Activated T-helper 2 cell treated with anti-CD3 and anti-CD28 coated beads, Interferon-gamma antibody, Interleukin-2, Interleukin-4, amounts not matched to agents 10 μg/mL and 5 μg/mL and 100 μg/mL, durations not matched to agents 14 hours and 24 hours and 36 hours (primary cell): ENCODE data around the gene MS4A13. TPM values are rescaled to one million over a fixed set of nuclear protein-coding genes. Genes with fewer than 3 reads are reported as not detected.

ENCODE experiments used
- DNase-seq: peaks from one replicate; pipeline ENCODE4 v3.0.0; 2021; ENCODE audit warnings: low spot score
- H3K27ac Mint-ChIP-seq: one replicate; pipeline ENCODE4 v1.8.0; 2021; ENCODE audit warnings: mixed read lengths
- H3K27me3 Mint-ChIP-seq: one replicate; pipeline ENCODE4 v1.8.0; 2021; ENCODE audit warnings: low read depth, mixed read lengths
- H3K36me3 Mint-ChIP-seq: one replicate; pipeline ENCODE4 v1.8.0; 2021; ENCODE audit warnings: low read depth, mixed read lengths
- H3K4me1 Mint-ChIP-seq: one replicate; pipeline ENCODE4 v1.8.0; 2021; ENCODE audit warnings: low read depth, mixed read lengths
- H3K4me3 Mint-ChIP-seq: one replicate; pipeline ENCODE4 v1.8.0; 2021; ENCODE audit warnings: low read depth, mild to moderate bottlenecking, moderate library complexity, mixed read lengths
- H3K9me3 Mint-ChIP-seq: one replicate; pipeline ENCODE4 v1.8.0; 2021; ENCODE audit warnings: mixed read lengths
- intact Hi-C: fragments of 100-400 bp; cut with micrococcal nuclease; formaldehyde crosslinking; loops from one replicate; pipeline ENCODE4 v1.15.1; 2023
- total RNA-seq: library from RNA; stranded (reverse); gene quantifications from 2 replicates; pipeline ENCODE4 v1.2.3, GENCODE V29; 2022

The MS4A13 gene
- total RNA-seq: not detected in 2 replicates

DNA sequence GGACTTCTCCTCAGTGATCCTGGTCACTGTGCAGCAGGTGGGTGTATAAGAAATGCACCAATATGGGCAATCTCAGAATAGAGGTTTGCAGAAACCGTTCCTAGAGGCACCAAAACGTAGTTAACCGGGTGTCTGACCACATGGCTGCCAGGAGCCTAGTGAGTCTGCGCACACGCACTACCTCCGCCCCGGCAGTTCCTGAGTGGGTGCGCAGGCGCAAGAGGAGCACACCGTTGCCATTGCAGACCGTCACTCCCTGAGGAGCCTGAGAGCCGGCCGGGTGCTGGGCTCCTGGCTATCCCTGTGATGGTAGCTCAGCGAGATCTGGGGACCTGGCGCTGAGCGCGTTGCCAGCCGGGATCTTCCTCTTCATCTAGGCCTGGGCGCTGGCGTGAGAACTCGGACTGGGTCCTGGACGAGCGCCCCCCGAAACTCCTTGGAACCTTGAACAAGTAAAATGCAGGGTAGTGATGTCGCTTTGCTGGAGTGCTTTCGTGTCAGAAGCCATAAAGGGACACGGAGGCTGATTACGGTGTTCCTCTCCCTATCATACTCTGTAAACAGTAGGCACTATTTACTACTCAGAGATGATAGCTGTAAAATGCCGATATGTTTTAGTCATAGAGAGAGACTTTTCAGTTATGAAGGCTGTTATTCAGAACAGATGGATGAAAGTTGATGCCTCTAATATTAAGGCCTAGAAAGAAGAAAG lies at the start of gene MS4A13:
MS4A13 (plus strand) TSS at position 249 of the 712 bp plus-strand sequence. CDS start 2,692 bp downstream, outside the sequence.
- H3K36me3 Mint-ChIP-seq: no peaks in the 10 kb centered on the region
- no peaks in the 10 kb centered on the region for H3K9me3 Mint-ChIP-seq
- intact Hi-C loops: no loop called here
- no peak within 1 kb of the TSS for H3K4me3 Mint-ChIP-seq
- H3K27me3 Mint-ChIP-seq: peaks cover 9% of the 10 kb centered on the region
- no peak for DNase-seq
- H3K27ac Mint-ChIP-seq: no peak within 1 kb of the TSS
- H3K4me1 Mint-ChIP-seq: no peaks in the 10 kb centered on the region

GRCh38 chr11:60468829-60469228 lies 46.4 kb upstream of the MS4A13 start:
- no peak for DNase-seq
- Mint-ChIP-seq H3K36me3 (no peaks in the 10 kb centered on the region), H3K27me3 (peaks cover 20% of the 10 kb centered on the region), H3K4me1 (no peaks in the 10 kb centered on the region), H3K4me3 (no peak overlapping the region), H3K9me3 (no peaks in the 10 kb centered on the region), H3K27ac (no peak overlapping the region)
- intact Hi-C loops: no loop called here

DNA sequence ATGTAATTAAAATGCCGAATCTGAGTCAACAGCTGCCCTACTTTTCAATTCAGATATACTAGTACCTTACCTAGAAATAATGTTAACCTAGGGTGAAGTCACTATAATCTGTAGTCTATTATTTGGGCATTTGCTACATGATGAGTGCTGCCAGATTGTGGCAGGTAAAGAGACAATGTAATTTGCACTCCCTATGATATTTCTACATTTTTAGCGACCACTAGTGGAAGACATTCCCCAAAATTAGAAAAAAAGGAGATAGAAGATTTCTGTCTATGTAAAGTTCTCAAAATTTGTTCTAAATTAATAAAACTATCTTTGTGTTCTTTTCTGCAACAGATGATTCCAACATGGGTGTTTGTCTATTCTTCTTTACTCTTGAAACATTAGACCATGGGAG lies 45.5 kb upstream of the MS4A13 start:
- H3K36me3 Mint-ChIP-seq: no peaks in the 10 kb centered on the region
- intact Hi-C loops: no loop called here
- no peak overlapping the region for H3K27ac Mint-ChIP-seq
- H3K4me1 Mint-ChIP-seq: no peaks in the 10 kb centered on the region
- DNase-seq: no peak
- H3K4me3 Mint-ChIP-seq: no peak overlapping the region
- peaks cover 20% of the 10 kb centered on the region for H3K27me3 Mint-ChIP-seq
- H3K9me3 Mint-ChIP-seq: no peaks in the 10 kb centered on the region

- Mint-ChIP-seq H3K9me3 (no peaks in the 10 kb centered on the region), H3K36me3 (no peaks in the 10 kb centered on the region), H3K27me3 (peaks cover 28% of the 10 kb centered on the region), H3K4me3 (no peak overlapping the region), H3K4me1 (peaks cover 3% of the 10 kb centered on the region), H3K27ac (no peak overlapping the region)
- DNase-seq: no peak
- intact Hi-C loops: no loop called here
These were observed 38.2 kb upstream of the MS4A13 start for GRCh38 chr11:60477035-60477445.

- H3K36me3 Mint-ChIP-seq: no peaks in the 10 kb centered on the region
- H3K27ac Mint-ChIP-seq: no peak overlapping the region
- no peak for DNase-seq
- no peak overlapping the region for H3K4me3 Mint-ChIP-seq
- H3K4me1 Mint-ChIP-seq: peaks cover under 1% of the 10 kb centered on the region
- peaks cover 24% of the 10 kb centered on the region for H3K27me3 Mint-ChIP-seq
- intact Hi-C loops: no loop called here
- H3K9me3 Mint-ChIP-seq: no peaks in the 10 kb centered on the region
These were observed 32.8 kb upstream of the MS4A13 start for GRCh38 chr11:60482361-60482760.

GRCh38 chr11:60485987-60486386 lies 29.2 kb upstream of the MS4A13 start:
- H3K27me3 Mint-ChIP-seq: peaks cover 12% of the 10 kb centered on the region
- no peaks in the 10 kb centered on the region for H3K9me3 Mint-ChIP-seq
- H3K27ac Mint-ChIP-seq: no peak overlapping the region
- no peaks in the 10 kb centered on the region for H3K4me1 Mint-ChIP-seq
- intact Hi-C loops: loop anchor here (5.0 kb wide), 1 partner anchor 124 kb away; no protein-coding TSS in a partner anchor
- no peak overlapping the region for H3K4me3 Mint-ChIP-seq
- H3K36me3 Mint-ChIP-seq: no peaks in the 10 kb centered on the region
- no peak for DNase-seq

DNA sequence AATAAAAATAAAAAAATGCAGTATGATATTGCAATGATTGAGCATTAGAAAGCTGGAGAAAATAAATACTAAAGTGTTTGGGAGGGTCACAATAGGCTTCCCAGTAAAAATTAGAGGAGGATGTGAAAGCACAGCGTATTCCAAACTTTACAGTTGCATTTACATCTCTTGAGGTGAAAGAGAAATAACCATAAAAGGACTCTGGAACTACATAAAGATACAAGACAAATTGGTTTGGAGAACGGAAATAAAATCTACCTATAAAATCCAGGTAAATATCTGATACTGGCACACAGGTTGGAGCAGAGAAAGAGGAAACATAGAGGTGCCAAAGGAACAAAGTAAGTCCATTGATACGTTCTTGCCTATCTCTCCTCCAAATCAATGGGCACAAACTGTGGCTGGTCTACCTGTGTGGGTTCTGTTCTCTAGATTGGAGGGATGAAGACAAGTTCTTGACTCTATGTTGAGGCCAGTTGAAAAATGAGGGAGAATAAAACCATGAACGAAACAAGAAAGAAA lies 22.6 kb upstream of the MS4A13 start, which contains the start of gene MS4A12:
MS4A12 (plus strand) TSS at position 291 of the 522 bp plus-strand sequence. CDS start 4,541 bp downstream, outside the sequence.
- no peak within 1 kb of the TSS for H3K27ac Mint-ChIP-seq
- H3K36me3 Mint-ChIP-seq: no peaks in the 10 kb centered on the region
- no peaks in the 10 kb centered on the region for H3K4me1 Mint-ChIP-seq
- H3K27me3 Mint-ChIP-seq: peaks cover 11% of the 10 kb centered on the region
- intact Hi-C loops: no loop called here
- H3K9me3 Mint-ChIP-seq: no peaks in the 10 kb centered on the region
- DNase-seq: no peak
- H3K4me3 Mint-ChIP-seq: no peak within 1 kb of the TSS

DNA sequence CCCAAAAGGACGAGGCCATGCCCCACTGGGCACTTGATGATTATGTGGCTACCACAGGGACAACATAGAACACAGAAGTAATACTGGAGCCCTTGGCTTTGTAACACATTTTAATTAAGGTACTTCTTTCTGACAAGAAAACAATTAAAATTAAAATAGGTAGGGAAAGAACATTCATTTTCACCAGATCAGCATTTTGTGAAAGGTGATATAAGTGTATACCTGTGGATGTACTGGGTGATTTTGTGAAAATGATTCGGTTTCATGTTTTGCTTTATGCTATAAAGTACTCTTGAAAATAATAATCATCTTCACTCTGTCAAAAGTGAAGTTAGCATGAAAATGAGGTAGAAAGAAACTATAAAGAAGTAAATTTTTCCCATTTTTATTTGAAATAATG lies 21.7 kb upstream of the MS4A13 start:
- H3K27me3 Mint-ChIP-seq: peaks cover 15% of the 10 kb centered on the region
- H3K27ac Mint-ChIP-seq: no peak overlapping the region
- no peaks in the 10 kb centered on the region for H3K4me1 Mint-ChIP-seq
- intact Hi-C loops: no loop called here
- no peak overlapping the region for H3K4me3 Mint-ChIP-seq
- H3K9me3 Mint-ChIP-seq: no peaks in the 10 kb centered on the region
- H3K36me3 Mint-ChIP-seq: no peaks in the 10 kb centered on the region
- DNase-seq: no peak

DNA sequence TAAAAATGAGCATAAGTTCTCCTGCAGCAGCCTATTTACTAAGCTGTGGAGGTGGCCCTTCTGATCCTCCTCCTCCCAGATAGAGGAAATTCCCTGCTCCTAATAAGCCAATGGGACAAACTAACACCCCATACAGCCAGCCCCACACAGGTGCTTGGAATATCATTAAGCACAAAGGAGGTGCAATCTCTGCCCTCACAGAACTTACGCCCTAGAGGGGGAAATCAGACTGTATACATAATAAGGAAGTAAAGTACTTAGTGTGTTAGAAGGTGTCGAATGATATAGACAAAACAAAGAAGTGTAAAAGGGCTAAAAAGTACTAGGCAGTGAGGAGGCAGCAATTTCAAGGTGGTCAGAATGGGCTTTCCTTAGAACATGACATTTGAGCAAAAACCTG lies 16.8 kb upstream of the MS4A13 start:
- DNase-seq: no peak

GRCh38 chr11:60498853-60499252 lies 16.3 kb upstream of the MS4A13 start:
- Mint-ChIP-seq H3K27ac (no peak overlapping the region), H3K9me3 (no peaks in the 10 kb centered on the region), H3K36me3 (no peaks in the 10 kb centered on the region), H3K27me3 (peaks cover 40% of the 10 kb centered on the region), H3K4me1 (peaks cover 3% of the 10 kb centered on the region), H3K4me3 (no peak overlapping the region)
- DNase-seq: no peak
- intact Hi-C loops: no loop called here

More for the DNA sequence above, 16.8 kb upstream of the MS4A13 start:
- Mint-ChIP-seq H3K36me3 (no peaks in the 10 kb centered on the region), H3K4me3 (no peak overlapping the region), H3K27me3 (peaks cover 38% of the 10 kb centered on the region), H3K4me1 (peaks cover 3% of the 10 kb centered on the region), H3K27ac (no peak overlapping the region), H3K9me3 (no peaks in the 10 kb centered on the region)
- intact Hi-C loops: no loop called here

GRCh38 chr11:60500276-60500910 lies 14.8 kb upstream of the MS4A13 start:
- Mint-ChIP-seq H3K27me3 (peaks cover 41% of the 10 kb centered on the region), H3K4me1 (peaks cover 14% of the 10 kb centered on the region)

DNA sequence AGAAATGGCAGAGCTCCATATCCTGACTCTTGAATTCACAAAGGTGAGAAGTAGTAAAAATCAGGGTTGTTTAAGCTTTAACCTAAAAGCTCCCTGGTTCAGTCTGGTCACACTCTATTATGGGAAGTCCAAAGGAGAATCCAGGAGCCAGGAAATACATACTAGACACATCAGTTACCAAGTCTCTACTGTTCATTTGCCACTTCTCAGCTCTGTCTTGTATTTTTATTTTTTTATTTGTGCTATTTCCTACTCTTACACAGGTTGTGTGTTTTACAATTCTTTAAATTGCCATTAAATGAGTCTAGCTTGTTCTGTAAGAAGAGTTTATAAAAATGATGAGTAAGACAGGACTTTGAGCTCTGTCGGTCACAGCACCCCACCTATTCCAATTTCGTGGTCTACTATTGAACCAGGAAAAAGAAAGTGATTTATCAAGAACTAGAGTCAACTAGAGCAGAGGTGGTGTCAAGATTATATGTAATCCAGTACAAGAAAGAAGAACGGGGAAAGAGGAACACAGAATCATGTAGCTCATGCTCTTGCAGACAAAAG lies 12.9 kb upstream of the MS4A13 start:
- intact Hi-C loops: loop anchor here (10.0 kb wide), 1 partner anchor 113 kb away; no protein-coding TSS in a partner anchor
- Mint-ChIP-seq H3K36me3 (no peaks in the 10 kb centered on the region), H3K4me3 (no peak overlapping the region), H3K27me3 (peaks cover 48% of the 10 kb centered on the region), H3K27ac (no peak overlapping the region), H3K9me3 (no peaks in the 10 kb centered on the region), H3K4me1 (peaks cover 14% of the 10 kb centered on the region)
- DNase-seq: no peak

More at GRCh38 chr11:60500276-60500910, 14.8 kb upstream of the MS4A13 start:
- no peak overlapping the region for H3K4me3 Mint-ChIP-seq
- no peaks in the 10 kb centered on the region for H3K9me3 Mint-ChIP-seq
- no peak overlapping the region for H3K27ac Mint-ChIP-seq
- no peaks in the 10 kb centered on the region for H3K36me3 Mint-ChIP-seq
- no peak for DNase-seq
- intact Hi-C loops: loop anchor here (10.0 kb wide), 1 partner anchor 114 kb away; no protein-coding TSS in a partner anchor
